ENCODE measurements around the gene CLDN5.
"Not testable (repeated sequence)": the region's sequence is repeated elsewhere in the genome, so short reads cannot be mapped to it uniquely, and the experiment has no call there.

CLDN5 gene

DNA sequence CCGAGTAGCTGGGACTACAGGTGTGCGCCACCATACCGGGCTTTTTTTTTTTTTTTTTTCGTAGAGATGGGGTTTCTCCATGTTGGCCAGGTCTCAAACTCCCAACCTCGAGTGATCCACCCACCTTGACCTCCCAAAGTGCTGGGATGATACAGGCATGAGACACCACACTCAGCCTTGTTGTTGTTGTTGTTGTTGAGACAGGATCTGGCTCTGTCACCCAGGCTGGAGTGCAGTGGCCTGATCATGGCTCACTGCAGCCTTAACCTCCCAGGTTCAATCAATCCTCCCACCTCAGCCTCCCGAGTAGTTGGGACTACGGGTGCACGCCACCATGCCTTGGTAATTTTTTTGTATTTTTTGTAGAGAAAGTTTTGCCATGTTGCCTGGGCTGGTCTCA is 23.4 kb upstream of the CLDN5 start:
- DNase-seq: no peak

DNA sequence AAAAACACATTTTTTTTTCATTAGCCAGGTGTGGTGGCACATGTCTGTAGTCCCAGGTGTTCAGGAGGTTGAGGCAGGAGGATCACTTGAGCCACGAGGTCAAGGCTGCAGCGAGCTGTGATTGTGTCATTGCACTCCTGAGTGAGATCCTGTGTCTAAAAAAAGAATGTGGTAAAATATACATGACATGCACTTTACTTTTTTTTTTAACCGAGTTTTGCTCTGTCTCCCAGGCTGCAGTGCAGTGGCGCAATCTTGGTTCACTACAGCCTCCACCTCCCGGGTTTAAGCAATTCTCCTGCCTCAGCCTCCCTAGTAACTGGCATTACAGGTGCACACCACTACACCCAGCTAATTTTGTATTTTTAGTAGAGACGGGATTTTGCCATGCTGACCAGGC is 22.5 kb upstream of the CLDN5 start:
- DNase-seq: no peak

DNA sequence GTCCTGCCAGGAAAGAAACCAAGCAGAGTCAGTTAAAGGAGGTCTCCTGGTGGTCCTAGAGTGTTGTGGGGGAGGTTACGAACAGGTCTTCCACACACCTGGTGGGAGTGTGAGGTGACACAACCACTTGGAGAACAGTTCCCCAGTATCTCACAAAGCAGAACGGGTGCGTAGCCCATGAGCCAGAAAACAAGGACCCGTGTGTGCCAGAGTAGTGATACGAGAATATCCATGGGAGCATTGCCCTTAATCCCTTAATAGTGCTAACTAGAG is 21.7 kb upstream of the CLDN5 start:
- no peak for DNase-seq

DNA sequence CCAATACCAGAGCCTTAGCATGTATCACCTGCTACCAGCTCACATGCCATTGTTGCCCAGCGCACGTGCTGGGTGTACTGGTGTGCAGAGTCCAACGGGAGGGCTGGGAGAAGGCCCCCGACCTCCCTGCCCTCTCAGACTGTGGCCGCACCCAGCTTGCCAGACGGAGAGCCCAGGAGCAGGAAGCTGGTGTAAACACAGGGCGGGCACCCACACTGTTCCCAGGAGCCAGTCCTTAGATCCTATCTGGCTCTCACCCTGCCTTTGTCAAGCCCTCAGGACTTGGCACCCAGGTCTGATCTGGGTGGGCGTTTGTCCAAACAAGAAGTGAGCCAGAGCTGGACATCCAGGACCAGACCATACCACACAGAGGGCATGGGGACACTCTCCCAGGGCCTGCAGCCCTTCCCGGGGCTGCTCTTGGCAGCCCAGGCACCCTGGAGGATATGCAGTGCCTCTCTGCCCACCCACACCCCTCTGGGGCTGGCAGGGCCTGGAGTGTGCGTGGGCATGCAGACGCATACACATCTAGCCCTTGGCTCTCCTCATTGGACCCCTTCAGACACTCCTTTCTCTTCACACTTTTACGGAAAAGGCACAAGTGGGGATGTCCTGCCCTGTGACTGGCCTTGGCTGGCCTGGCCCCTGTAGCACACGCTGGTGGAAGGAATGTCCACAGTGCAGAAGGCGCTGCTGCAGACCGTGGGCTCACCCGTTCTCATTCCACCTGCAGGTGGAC is 19.9 kb upstream of the CLDN5 start:
- DNase-seq: no peak

DNA sequence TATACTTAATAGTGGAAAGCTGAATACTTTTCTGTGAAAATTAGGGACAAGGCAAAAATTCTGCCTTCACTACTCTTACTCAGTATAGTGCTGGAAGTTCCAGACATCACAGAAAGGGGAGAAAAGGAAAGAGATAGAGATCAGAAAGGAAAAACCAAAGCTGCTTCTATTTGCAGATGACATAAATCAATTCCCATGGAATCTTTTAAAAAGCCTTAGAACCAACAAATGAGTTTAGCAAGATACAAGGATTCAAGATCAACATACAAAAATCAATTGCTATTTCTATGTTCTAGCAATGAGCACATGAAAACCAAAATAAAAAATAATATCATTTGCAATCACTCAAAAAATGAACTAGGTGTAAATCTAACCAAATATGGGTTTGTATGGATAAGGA is 16.2 kb upstream of the CLDN5 start:
- no peak for DNase-seq

DNA sequence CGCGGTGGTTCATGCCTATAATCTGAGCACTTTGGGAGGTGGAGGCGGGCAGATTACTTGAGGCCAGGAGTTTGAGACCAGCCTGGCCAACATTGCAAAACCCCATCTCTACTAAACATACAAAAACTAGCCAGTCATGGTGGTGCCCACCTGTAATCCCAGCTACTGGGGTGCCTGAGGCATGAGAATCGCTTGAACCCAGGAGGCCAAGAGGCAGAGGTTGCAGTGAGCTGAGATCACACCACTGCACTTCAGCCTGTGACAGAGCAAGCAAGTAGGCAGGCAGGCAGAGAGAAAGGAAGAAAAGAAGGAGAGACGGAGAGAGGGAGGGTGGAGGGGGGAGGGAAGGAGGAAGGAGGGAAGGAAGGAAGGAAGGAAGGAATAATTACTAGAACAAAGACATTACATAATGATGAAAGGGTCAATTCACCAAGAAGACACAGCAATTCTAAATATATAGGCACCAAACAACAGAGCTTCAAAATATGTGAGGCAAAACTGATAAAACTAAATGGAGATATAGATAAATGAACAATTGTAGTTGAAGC is 13.8 kb upstream of the CLDN5 start:
- no peak for DNase-seq

DNA sequence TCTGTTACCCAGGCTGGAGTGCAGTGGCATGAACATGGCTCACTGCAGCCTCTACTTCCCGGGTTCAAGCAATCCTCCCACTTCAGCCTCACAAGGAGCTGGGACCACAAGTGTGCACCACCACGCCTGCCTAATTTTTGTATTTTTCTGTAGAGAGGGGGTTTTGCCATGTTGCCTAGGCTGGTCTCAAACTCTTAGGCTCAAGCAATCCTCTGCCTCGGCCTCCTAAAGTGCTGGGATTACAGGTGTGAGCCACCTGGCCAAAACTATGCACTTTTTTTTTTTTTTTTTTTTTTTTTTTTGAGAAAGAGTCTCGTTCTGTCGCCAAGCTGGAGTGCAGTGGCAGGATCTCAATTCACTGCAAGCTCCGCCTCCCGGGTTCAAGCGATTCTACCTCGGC is 12.4 kb upstream of the CLDN5 start:
- no peak for DNase-seq

DNA sequence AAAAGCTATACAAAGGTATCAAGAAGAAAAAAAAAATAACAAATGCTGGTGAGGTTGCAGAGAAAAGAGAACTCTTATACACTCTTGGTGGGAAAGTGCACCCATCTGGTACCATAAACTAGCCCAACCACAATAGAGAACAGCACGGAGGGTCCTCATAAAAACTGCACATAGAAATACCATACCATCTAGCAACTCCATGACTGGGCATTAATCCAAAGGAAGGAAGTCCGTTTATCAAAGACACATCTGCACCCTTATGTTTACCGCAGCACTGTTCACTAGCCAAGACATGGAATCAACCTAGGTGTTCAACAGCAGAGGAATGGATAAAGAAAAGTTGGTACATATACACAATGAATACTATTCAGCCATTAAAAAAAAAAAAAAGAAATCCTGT is 10.8 kb upstream of the CLDN5 start:
- DNase-seq: no peak

DNA sequence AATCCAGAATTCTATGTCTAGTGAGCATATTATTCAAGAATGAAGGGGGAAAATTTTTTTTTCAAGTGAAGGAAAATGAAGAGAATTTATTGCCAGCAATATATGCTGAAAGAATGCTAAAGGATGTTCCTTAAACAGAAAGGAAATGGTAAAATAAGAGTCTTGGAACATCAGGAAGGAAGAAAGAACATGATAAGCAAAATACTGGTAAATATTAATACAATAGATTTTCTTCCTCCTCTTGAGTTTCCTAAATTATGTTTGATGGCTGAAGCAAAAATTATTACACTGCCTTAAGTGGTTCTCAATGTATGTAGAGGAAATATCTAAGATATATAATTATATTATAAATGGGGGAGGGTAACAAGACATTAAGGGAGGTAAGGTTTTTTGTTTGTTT is 9.6 kb upstream of the CLDN5 start:
- DNase-seq: no peak

DNA sequence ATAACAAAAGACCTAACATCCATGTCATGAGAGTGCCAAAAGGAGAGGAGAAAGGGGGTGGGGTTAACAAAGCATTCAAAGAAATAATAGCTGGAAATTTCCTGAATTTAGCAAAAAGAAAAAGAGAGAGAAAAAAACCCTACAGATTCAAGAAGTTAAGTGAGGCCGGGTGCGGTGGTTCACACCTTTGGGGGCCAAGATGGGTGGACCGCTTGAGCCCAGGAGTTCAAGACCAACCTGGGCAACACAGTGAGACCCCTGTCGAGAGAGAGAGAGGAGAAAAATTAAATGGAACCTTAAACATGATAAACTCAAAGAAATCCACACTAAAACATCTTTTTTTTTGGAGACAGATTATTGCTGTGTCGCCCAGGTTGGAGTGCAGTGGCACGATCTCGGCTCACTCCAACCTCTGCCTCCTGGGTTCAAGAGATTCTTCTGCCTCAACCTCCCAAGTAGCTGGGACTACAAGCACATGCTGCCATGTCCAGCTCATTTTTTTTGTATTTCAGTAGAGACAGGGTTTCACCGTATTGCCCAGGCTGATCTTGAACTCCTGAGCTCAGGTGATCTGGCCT is 8.9 kb upstream of the CLDN5 start:
- no peak for DNase-seq

DNA sequence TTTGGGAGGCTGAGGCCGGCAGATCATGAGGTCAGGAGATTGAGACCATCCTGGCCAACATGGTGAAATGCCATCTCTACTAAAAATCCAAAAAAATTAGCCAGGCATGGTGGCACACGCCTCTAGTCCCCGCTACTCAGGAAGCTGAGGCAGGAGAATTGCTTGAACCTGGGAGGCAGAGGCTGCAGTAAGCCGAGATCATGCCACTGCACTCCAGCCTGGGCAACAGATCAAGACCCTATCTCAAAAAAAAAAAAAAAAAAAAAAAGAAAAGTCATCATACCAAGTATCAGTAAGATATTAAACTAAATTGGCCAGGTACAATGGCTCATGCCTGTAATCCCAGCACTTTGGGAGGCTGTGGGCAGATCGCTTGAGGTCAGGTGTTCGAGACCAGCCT is 7.1 kb upstream of the CLDN5 start:
- not testable (repeated sequence) for DNase-seq

DNA sequence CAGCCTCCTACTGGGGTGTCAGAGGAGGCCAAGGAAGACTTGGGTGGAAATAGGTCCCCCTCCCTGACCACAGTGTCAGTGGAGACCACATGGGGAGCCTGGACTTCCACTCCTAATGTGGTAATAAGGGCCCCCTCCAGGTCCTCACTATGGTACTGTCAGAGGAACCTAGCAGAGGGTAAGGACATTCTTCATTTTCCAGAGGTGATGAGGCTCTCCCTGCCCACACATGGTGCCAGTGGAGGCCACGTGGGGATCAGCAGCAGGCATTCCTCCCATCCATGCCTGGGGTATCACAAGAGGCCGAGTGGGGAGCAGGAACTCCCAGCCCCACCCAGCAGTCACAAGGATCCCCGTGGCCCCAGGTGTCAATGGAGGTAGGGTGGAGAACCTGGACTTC is 6.5 kb upstream of the CLDN5 start:
- DNase-seq: no peak

DNA sequence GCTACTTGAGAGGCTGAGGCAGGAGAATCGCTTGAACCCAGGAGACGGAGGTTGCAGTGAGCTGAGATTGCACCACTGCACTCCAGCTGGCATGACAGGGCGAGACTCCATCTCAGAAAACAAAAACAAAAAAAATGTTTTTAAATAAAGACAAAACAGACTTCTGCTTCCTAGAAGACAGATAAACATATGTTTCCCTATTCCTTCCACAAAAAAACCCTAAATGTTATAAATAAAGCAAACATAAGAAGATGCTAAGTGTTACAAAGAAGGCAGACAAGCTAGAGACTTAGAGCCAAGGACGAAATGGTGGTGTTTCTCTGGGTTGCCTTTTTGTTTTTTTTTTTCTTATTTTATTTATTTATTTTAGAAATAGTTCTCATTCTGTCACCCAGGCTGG is 5.6 kb upstream of the CLDN5 start:
- no peak for DNase-seq

DNA sequence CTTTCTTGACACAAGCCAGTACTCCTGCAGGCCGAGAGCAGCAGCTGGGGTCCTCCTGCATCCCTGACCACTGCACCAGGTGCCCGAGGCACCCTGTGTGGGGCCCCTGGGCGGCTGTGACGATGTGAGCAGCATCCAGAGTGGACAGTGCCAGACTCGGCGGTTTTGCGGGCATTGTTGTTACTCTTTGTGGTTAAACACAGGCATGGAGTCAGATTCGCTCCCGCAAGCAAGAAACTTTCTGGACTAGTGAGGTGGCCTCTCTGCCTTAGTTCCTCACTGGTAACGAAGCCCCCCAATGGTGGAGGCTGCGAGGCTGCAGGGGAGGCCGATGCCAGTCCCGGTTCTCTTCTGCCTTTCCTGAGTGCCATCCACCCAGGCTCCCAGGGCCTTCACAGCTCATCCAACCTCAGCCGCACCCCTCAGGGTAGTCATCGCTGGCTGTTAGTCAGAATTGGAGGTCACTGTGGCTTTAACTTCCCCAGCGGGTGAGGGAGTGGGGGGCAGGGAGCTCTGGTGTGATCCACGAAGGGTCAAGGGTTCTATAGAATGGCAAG is 3.7 kb upstream of the CLDN5 start:
- no peak for DNase-seq

DNA sequence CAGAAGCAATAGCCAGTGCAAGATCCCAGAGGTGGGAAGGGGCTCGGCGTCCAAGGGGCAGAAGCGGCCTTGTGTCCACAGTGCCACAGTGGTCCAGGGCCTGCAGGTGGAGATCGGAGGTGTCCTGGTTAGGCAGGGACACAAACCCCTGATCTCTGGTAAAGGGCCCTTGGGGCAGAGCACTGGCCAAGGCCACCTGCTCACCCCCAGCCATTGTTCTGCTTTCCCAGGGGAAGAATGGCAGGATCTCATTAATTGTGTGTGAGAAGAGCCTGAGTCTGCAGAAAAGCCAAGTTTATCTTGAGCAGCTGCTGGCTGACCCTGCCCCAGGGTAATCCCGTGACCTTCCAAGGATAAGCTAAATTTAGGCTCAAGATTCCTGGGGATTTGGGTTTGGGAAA is 3.1 kb upstream of the CLDN5 start:
- no peak for DNase-seq

DNA sequence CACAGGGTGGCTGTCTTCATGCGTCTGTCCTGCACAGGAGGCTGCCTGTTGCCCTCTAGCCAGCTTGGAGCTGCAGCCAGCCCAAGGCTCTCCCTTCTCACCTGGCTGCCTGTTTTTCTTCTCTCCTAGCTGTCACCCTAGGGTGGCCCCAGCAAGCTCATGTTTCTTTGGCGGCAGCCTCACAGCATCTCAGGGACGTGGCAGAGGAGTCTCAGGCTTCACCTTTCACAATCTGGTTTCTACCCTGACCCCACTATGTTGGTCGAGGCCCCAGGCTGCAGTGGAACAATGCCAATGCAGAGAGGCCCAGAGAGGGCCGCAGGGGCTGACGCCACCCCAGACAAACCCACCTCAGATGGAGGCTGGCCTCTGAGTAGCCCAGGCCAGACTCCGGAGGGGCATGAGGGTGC is 2.5 kb upstream of the CLDN5 start:
- no peak for DNase-seq

DNA sequence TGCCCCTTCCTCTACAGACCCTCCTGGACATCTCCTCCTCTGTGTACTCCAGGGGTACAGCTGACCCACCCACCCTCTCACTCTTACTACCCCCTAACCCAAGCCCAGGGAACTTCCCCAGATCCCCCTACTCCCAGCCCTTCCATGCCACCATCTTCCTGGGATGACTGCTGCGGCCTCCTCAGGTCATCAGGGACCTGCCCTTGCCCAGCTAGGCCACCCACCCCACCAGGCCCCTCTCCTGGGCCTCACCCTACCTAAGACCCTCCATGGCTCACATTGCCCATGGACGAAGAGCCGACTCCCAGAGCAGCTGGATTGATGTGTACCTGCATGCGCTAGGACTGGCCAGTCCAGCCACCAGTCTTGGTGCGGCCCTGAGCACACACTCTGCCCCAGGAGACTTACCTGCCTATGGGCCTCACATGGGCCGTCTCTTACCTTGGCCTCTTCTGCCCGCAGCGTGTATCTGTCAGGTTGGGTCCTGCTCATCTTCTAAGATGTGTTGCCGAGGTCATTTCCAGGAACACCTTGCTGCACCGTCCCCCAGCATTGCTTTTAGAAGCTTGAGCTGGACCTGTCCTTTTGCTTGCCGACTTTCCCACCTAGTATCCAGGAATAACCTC is 2.0 kb upstream of the CLDN5 start:
- no peak for DNase-seq

DNA sequence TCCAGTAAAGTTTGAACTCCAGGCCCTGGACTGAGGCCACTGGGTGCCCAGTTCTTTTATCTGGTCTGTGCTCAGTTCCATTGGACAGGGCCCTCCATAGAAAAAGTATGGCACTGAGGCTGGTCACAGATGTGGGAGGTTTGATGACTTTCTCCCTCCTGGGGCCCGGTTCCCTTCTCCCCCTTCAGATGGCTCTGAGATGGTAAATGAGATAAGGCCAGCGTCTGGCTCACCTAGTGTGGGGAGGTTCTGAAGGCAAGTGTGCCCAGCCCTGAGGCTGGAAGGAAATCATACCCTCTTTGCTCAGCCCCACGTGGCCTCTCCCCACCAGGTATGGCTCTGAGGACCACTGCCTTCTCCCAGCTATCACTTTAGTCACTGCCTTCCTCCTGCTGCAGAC is 1.5 kb upstream of the CLDN5 start:
- no peak for DNase-seq

DNA sequence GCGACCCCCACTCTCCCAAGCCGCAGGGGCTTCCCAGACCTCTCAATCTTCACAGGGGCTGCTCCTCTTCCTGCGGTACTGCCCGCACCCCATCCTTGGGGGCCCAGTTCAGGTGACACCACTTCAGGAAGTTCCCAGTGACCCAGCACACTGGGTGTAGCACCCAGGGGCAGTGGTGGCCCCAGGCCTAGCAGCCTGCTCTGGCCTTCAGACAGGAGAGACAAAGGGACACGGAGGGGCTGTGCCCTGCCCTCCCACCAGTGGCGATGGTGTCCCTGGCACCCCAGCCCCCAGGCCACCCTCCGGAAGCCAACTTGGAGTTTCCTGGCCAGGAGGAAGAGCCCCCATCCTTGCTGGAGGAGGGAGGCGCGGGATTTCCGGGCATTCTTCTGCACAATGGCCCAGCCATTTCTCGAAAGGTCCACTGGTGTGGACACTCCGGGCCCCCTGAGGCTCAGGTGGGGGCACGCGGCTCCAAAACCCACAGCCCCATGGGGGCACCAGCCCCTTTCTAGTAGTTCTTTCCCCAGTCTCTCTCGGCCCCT is 978 bp upstream of the CLDN5 start:
- DNase-seq: no peak

DNA sequence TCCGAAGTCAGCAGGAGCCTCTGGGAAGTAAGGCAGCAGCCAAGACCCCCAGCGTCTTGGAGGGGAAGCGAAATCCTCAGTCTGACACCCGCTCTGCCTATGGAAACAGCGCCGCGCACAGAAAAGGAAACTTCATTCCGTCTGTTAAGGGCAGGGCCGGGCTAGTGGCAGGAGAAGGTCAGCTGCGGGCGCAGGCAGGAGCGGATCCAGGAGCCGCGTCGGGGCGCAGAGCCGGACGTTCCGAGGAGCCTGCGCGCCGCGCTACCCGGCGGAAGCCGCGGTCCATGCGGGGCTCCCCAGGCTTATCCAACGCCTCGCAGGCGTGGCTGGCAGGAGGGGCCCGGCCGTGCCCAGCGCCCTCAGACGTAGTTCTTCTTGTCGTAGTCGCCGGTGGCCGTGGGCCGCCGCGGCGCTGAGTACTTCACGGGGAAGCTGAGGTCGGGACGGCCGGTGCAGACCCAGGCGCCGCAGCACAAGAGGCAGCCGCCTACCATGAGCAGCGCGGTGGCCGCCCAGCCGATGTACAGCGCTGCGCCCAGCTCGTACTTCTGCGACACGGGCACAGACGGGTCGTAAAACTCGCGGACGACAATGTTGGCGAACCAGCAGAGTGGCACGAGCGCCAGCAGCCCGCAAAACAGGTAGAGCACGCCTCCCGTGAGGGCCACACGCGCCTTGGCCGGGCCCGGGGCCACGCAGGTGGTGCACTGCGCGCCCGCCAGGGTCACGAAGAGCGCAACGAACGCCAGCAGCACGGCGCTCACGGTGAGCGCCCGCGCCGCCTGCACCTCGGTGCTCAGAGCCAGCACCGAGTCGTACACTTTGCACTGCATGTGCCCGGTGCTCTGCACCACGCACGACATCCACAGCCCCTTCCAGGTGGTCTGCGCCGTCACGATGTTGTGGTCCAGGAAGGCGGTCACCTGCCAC is 705 bp downstream of the CLDN5 start:
- DNase-seq: no peak

DNA sequence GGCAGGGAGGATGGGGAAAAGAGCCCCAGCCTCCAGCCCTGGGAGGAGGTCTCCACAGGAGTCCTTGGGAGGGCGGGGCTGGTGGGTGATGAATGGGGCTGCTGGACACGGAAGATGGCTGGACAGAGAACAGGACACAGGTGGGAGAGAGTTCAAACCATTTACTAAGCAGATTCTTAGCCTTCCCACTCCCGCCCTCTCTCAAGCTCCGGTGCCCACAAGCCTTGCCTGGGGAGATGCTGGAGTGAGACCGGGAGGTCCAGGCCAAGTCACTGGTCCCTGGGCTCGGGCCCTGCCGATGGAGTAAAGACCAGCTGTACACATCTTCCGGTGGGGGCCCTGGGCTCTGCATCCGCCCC is 1.4 kb downstream of the CLDN5 start:
- DNase-seq: no peak

DNA sequence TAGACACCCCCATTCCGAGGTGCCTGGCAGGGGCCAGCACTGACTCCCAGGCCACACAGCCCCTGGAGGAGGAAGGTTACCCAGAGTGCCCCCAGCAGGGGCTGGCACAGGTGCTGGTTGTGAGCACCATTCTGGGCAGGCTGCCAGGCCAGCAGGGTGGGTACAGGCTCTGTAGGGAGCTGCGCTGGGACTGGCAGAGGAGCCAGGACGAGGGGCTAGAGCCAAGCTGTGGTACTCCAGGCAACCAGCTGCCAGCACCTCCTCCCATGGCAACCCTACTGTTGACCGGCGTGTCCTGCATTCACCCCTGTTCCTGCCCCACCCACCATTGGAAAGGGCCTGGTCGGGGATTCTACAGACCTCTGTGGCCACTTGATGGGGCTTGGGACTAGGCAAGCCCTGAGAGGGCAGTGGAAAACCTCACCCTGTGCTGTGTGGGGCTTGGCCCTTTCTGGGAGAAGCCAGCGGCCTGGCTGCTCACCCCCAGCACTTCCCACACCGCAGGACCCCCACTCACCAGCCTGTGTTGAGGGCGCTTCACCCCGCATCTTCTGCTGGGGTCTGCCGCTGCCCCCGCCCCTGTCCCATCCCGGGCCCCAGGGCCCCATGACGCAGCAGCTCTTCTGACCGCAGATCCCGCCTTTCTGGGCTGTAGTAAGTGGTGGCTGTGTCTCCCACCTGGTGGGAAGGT is 1.9 kb downstream of the CLDN5 start:
- DNase-seq: no peak
